Esophagus muscularis mucosa (tissue), 4 donors: ENCODE measurements around the gene CEP170B.

Source experiments
- EP300 ChIP-seq: sonication (generic); formaldehyde crosslinking; IDR thresholded peaks from one replicate; pipeline ENCODE4 v1.6.1; 2017; ENCODE audit warnings: antibody characterized with exemption
- POLR2A ChIP-seq: fragments of 450-650 bp; IDR thresholded peaks from one replicate; pipeline ENCODE4 v1.6.1; 2017; ENCODE audit warnings: antibody characterized with exemption, moderate library complexity, mild to moderate bottlenecking, low read depth
- POLR2AphosphoS5 ChIP-seq, 2 donors: sonication (generic); formaldehyde crosslinking; IDR thresholded peaks; one replicate each; pipeline ENCODE4 v1.6.1; 2017; ENCODE audit warnings: antibody characterized with exemption in 2 of 2
- TF ChIP-seq, protein P1 (sequence below), 3 experiments: fragments of 200-600 bp in 2 of 3; fragments of 450-650 bp in 1 of 3; sonication (generic) in 2 of 3; IDR thresholded peaks; one replicate each; pipeline ENCODE4 v1.5.1; 2017 to 2019; ENCODE audit warnings: antibody characterized with exemption in 3 of 3, mild to moderate bottlenecking in 2 of 3, moderate library complexity in 1 of 3

DNA sequence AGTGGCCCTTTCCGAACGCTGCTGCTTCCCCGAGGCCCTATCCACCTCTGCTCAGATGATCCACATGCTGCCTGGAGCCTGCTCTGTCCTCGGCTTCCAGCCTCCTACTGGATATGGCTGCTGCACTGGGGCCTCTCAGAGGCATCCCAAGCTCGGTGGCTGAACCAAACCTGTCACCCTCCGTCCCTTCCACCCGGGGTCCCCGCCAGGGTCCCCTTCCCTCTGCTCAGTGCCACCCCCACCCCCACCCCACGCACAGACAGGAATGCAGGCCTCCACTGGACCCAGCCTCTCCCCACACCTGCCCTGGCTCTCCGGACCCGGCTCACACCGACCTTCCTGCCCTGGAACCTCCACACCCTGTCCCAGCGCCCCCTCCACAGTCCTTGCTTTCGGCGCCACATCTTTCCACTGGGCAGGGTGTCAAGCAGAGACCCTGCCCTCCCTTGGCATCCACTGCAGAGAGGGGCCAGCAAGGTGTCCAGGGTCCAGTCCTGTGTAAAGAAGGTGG, 6.1 kb downstream of the CEP170B start:
- TF ChIP-seq, protein P1, sequence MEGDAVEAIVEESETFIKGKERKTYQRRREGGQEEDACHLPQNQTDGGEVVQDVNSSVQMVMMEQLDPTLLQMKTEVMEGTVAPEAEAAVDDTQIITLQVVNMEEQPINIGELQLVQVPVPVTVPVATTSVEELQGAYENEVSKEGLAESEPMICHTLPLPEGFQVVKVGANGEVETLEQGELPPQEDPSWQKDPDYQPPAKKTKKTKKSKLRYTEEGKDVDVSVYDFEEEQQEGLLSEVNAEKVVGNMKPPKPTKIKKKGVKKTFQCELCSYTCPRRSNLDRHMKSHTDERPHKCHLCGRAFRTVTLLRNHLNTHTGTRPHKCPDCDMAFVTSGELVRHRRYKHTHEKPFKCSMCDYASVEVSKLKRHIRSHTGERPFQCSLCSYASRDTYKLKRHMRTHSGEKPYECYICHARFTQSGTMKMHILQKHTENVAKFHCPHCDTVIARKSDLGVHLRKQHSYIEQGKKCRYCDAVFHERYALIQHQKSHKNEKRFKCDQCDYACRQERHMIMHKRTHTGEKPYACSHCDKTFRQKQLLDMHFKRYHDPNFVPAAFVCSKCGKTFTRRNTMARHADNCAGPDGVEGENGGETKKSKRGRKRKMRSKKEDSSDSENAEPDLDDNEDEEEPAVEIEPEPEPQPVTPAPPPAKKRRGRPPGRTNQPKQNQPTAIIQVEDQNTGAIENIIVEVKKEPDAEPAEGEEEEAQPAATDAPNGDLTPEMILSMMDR (IDR thresholded peaks at IDR 0.05), result no peak
- TF ChIP-seq POLR2A (no peak), POLR2AphosphoS5 (IDR thresholded peaks at IDR 0.05) (no peak), EP300 (no peak)
